ENCODE measurements around the gene KRT77.

KRT77 gene

GRCh38 chr12:52667931-52668330 lies 35.4 kb downstream of the KRT77 start:
- Mint-ChIP-seq H3K9me3 (ENCODE audit: low read depth) (no peaks in the 10 kb centered on the region), H3K4me1 (ENCODE audit: low read depth) (peaks cover 3% of the 10 kb centered on the region), H3K27me3 (no peaks in the 10 kb centered on the region), H3K36me3 (no peaks in the 10 kb centered on the region), H3K27ac (no peak overlapping the region), H3K4me3 (no peak overlapping the region)

GRCh38 chr12:52667509-52667908 lies 35.8 kb downstream of the KRT77 start:
- H3K9me3 Mint-ChIP-seq (ENCODE audit: low read depth), result no peaks in the 10 kb centered on the region
- H3K36me3 Mint-ChIP-seq, result no peaks in the 10 kb centered on the region
- H3K4me1 Mint-ChIP-seq (ENCODE audit: low read depth), result peaks cover 7% of the 10 kb centered on the region
- H3K4me3 Mint-ChIP-seq, result no peak overlapping the region
- H3K27me3 Mint-ChIP-seq, result no peaks in the 10 kb centered on the region
- no peak overlapping the region for H3K27ac Mint-ChIP-seq

- H3K4me1 Mint-ChIP-seq (ENCODE audit: low read depth), result peaks cover 13% of the 10 kb centered on the region
- H3K27ac Mint-ChIP-seq, result no peak overlapping the region
- no peaks in the 10 kb centered on the region for H3K36me3 Mint-ChIP-seq
- no peaks in the 10 kb centered on the region for H3K9me3 Mint-ChIP-seq (ENCODE audit: low read depth)
- H3K4me3 Mint-ChIP-seq, result no peak overlapping the region
- no peaks in the 10 kb centered on the region for H3K27me3 Mint-ChIP-seq
These were observed 36.9 kb downstream of the KRT77 start for GRCh38 chr12:52666471-52666870.

GRCh38 chr12:52663420-52663819 lies 39.9 kb downstream of the KRT77 start:
- no peaks in the 10 kb centered on the region for H3K36me3 Mint-ChIP-seq
- H3K27me3 Mint-ChIP-seq, result no peaks in the 10 kb centered on the region
- H3K4me3 Mint-ChIP-seq, result no peak overlapping the region
- H3K9me3 Mint-ChIP-seq (ENCODE audit: low read depth), result no peaks in the 10 kb centered on the region
- no peak overlapping the region for H3K27ac Mint-ChIP-seq
- H3K4me1 Mint-ChIP-seq (ENCODE audit: low read depth), result peaks cover 13% of the 10 kb centered on the region

GRCh38 chr12:52662918-52663229 lies 40.5 kb downstream of the KRT77 start:
- H3K27me3 Mint-ChIP-seq, result no peaks in the 10 kb centered on the region
- H3K4me3 Mint-ChIP-seq, result no peak overlapping the region
- H3K4me1 Mint-ChIP-seq (ENCODE audit: low read depth), result peaks cover 13% of the 10 kb centered on the region
- H3K36me3 Mint-ChIP-seq, result no peaks in the 10 kb centered on the region
- H3K27ac Mint-ChIP-seq, result no peak overlapping the region
- H3K9me3 Mint-ChIP-seq (ENCODE audit: low read depth), result no peaks in the 10 kb centered on the region

- Mint-ChIP-seq H3K36me3 (no peaks in the 10 kb centered on the region), H3K4me1 (ENCODE audit: low read depth) (peaks cover 11% of the 10 kb centered on the region), H3K4me3 (no peak overlapping the region), H3K27ac (no peak overlapping the region), H3K9me3 (ENCODE audit: low read depth) (no peaks in the 10 kb centered on the region), H3K27me3 (no peaks in the 10 kb centered on the region)
These were observed 41.0 kb downstream of the KRT77 start for GRCh38 chr12:52662093-52662917.

GRCh38 chr12:52661668-52662067 lies 41.7 kb downstream of the KRT77 start:
- H3K4me3 Mint-ChIP-seq, result no peak overlapping the region
- H3K9me3 Mint-ChIP-seq (ENCODE audit: low read depth), result no peaks in the 10 kb centered on the region
- H3K36me3 Mint-ChIP-seq, result no peaks in the 10 kb centered on the region
- H3K27me3 Mint-ChIP-seq, result no peaks in the 10 kb centered on the region
- H3K27ac Mint-ChIP-seq, result no peak overlapping the region
- peaks cover 11% of the 10 kb centered on the region for H3K4me1 Mint-ChIP-seq (ENCODE audit: low read depth)

- H3K9me3 Mint-ChIP-seq (ENCODE audit: low read depth), result no peaks in the 10 kb centered on the region
- peaks cover 17% of the 10 kb centered on the region for H3K4me1 Mint-ChIP-seq (ENCODE audit: low read depth)
- H3K36me3 Mint-ChIP-seq, result no peaks in the 10 kb centered on the region
These were observed 42.3 kb downstream of the KRT77 start for GRCh38 chr12:52660934-52661499.

GRCh38 chr12:52659951-52660350 lies 43.4 kb downstream of the KRT77 start:
- H3K27ac Mint-ChIP-seq, result no peak overlapping the region

More at GRCh38 chr12:52660934-52661499, 42.3 kb downstream of the KRT77 start:
- H3K4me3 Mint-ChIP-seq, result no peak overlapping the region
- H3K27ac Mint-ChIP-seq, result no peak overlapping the region
- H3K27me3 Mint-ChIP-seq, result no peaks in the 10 kb centered on the region

GRCh38 chr12:52659395-52659794 lies 43.9 kb downstream of the KRT77 start:
- Mint-ChIP-seq H3K9me3 (ENCODE audit: low read depth) (no peaks in the 10 kb centered on the region), H3K27ac (no peak overlapping the region), H3K4me1 (ENCODE audit: low read depth) (peaks cover 22% of the 10 kb centered on the region), H3K4me3 (no peak overlapping the region), H3K36me3 (no peaks in the 10 kb centered on the region), H3K27me3 (no peaks in the 10 kb centered on the region)

More at GRCh38 chr12:52659951-52660350, 43.4 kb downstream of the KRT77 start:
- H3K9me3 Mint-ChIP-seq (ENCODE audit: low read depth), result no peaks in the 10 kb centered on the region
- H3K4me3 Mint-ChIP-seq, result no peak overlapping the region
- H3K4me1 Mint-ChIP-seq (ENCODE audit: low read depth), result peaks cover 18% of the 10 kb centered on the region
- H3K36me3 Mint-ChIP-seq, result no peaks in the 10 kb centered on the region
- no peaks in the 10 kb centered on the region for H3K27me3 Mint-ChIP-seq

GRCh38 chr12:52658196-52658595 lies 45.1 kb downstream of the KRT77 start:
- Mint-ChIP-seq H3K36me3 (peaks cover 3% of the 10 kb centered on the region), H3K4me1 (ENCODE audit: low read depth) (peaks cover 23% of the 10 kb centered on the region), H3K27ac (no peak overlapping the region), H3K4me3 (no peak overlapping the region), H3K27me3 (no peaks in the 10 kb centered on the region), H3K9me3 (ENCODE audit: low read depth) (no peaks in the 10 kb centered on the region)

- peaks cover 3% of the 10 kb centered on the region for H3K36me3 Mint-ChIP-seq
- H3K4me1 Mint-ChIP-seq (ENCODE audit: low read depth), result peaks cover 22% of the 10 kb centered on the region
- no peaks in the 10 kb centered on the region for H3K9me3 Mint-ChIP-seq (ENCODE audit: low read depth)
- H3K27me3 Mint-ChIP-seq, result no peaks in the 10 kb centered on the region
- no peak overlapping the region for H3K27ac Mint-ChIP-seq
- no peak overlapping the region for H3K4me3 Mint-ChIP-seq
These were observed 45.9 kb downstream of the KRT77 start for GRCh38 chr12:52657250-52657902.

- H3K4me1 Mint-ChIP-seq (ENCODE audit: low read depth), result peaks cover 17% of the 10 kb centered on the region
- peaks cover 3% of the 10 kb centered on the region for H3K36me3 Mint-ChIP-seq
- no peak overlapping the region for H3K4me3 Mint-ChIP-seq
- H3K27ac Mint-ChIP-seq, result no peak overlapping the region
- H3K27me3 Mint-ChIP-seq, result no peaks in the 10 kb centered on the region
- no peaks in the 10 kb centered on the region for H3K9me3 Mint-ChIP-seq (ENCODE audit: low read depth)
These were observed 46.7 kb downstream of the KRT77 start for GRCh38 chr12:52656616-52657015.

- no peak overlapping the region for H3K4me3 Mint-ChIP-seq
- peaks cover 3% of the 10 kb centered on the region for H3K36me3 Mint-ChIP-seq
- peaks cover 17% of the 10 kb centered on the region for H3K4me1 Mint-ChIP-seq (ENCODE audit: low read depth)
- no peaks in the 10 kb centered on the region for H3K27me3 Mint-ChIP-seq
- no peaks in the 10 kb centered on the region for H3K9me3 Mint-ChIP-seq (ENCODE audit: low read depth)
- H3K27ac Mint-ChIP-seq, result no peak overlapping the region
These were observed 47.6 kb downstream of the KRT77 start for GRCh38 chr12:52655720-52656124.

- H3K27me3 Mint-ChIP-seq, result no peaks in the 10 kb centered on the region
- H3K4me3 Mint-ChIP-seq, result no peak overlapping the region
- H3K9me3 Mint-ChIP-seq (ENCODE audit: low read depth), result no peaks in the 10 kb centered on the region
- H3K27ac Mint-ChIP-seq, result no peak overlapping the region
- H3K4me1 Mint-ChIP-seq (ENCODE audit: low read depth), result peaks cover 18% of the 10 kb centered on the region
- H3K36me3 Mint-ChIP-seq, result peaks cover 3% of the 10 kb centered on the region
These were observed 48.1 kb downstream of the KRT77 start for GRCh38 chr12:52655251-52655650.

All from activated naive CD8-positive, alpha-beta T cell (primary cell).